Measurements from ENCODE around the gene RGS7. TPM values are rescaled to one million over a fixed set of nuclear protein-coding genes. Genes with fewer than 3 reads are reported as not detected.

The RGS7 gene
- total and polyA plus RNA-seq, 2 of the 8 experiments (the other 6 are each of a cell fraction or from before 2014, with no cell fraction given): 1.6 to 3.0 TPM

GRCh38 chr1:240800291-240800690 lies 556.7 kb downstream of the RGS7 start:
- ChIA-PET CTCF (ENCODE audit: partially characterized antibody) (no interaction called here), POLR2A (ENCODE audit: partially characterized antibody) (no interaction called here)
- no peak overlapping the region for H2AFZ ChIP-seq (ENCODE audit: low read length)
- 74% methylated on average over 1 of the region's 1 CpG; no CpG with 5 or more reads in 1 of the 2 experiments for WGBS, 2 experiments (ENCODE audit: extremely low coverage in 1 of 2, insufficient coverage in 1 of 2, insufficient read length in 1 of 2, insufficient replicate concordance in 2 of 2, low coverage in 1 of 2, low lambda C conversion rate in 2 of 2, missing lambda C conversion rate in 1 of 2)
- H3K23me2 ChIP-seq (ENCODE audit: low read depth, low read length): no peaks in the 10 kb centered on the region
- H3K14ac ChIP-seq (ENCODE audit: insufficient read length): no peak overlapping the region
- no peak overlapping the region for H4K5ac ChIP-seq (ENCODE audit: insufficient read length, low read depth, low read length)
- H3K23ac ChIP-seq (ENCODE audit: insufficient read length): no peak overlapping the region
- no peak overlapping the region for H3K9ac ChIP-seq (replicated peaks in 1 of 4; ENCODE audit: extremely low read depth in 1 of 4, low read depth in 3 of 4, low read length in 3 of 4)
- no peaks in the 10 kb centered on the region for H3K4me1 ChIP-seq (replicated peaks in 1 of 4; ENCODE audit: control insufficient read depth in 3 of 4, insufficient read depth in 4 of 4, low read length in 3 of 4)
- H3K27ac ChIP-seq (ENCODE audit: low read depth, low read length): no peak overlapping the region
- H4K91ac ChIP-seq (replicated peaks; ENCODE audit: insufficient read length, low read length): no peak overlapping the region
- no peak overlapping the region for H3K4ac ChIP-seq (replicated peaks; ENCODE audit: insufficient read length, low read depth, low read length)
- no peak overlapping the region for H3K4me2 ChIP-seq (ENCODE audit: insufficient read depth in 1 of 2, low read depth in 2 of 2, low read length in 2 of 2)
- H2BK120ac ChIP-seq (replicated peaks; ENCODE audit: low read depth, low read length): no peak overlapping the region
- H2AK5ac ChIP-seq (ENCODE audit: low read depth, low read length): no peak overlapping the region
- no peak overlapping the region for H3K56ac ChIP-seq (replicated peaks; ENCODE audit: insufficient read length, low read depth, low read length)
- H2BK20ac ChIP-seq (ENCODE audit: low read length): no peak overlapping the region
- DNase-seq (ENCODE audit: low read depth in 1 of 2, low spot score in 2 of 2): no peak
- no peak overlapping the region for H3K4me3 ChIP-seq (ENCODE audit: extremely low read depth in 1 of 4, insufficient read depth in 2 of 4, low read depth in 3 of 4, low read length in 4 of 4)
- no peak overlapping the region for H3K18ac ChIP-seq (ENCODE audit: extremely low read depth, low read length)
- H3K79me2 ChIP-seq (ENCODE audit: control insufficient read depth in 1 of 2, insufficient read depth in 2 of 2, low read length in 2 of 2): no peaks in the 10 kb centered on the region
- H4K8ac ChIP-seq (ENCODE audit: extremely low read depth, insufficient read depth, low read length): no peak overlapping the region
- no peaks in the 10 kb centered on the region for H3K36me3 ChIP-seq (ENCODE audit: control insufficient read depth in 2 of 4, insufficient read depth in 4 of 4, low read length in 3 of 4)
- no peaks in the 10 kb centered on the region for H3K79me1 ChIP-seq (ENCODE audit: low read depth, low read length)
- no peak overlapping the region for H2BK15ac ChIP-seq (ENCODE audit: low read length)
- H4K20me1 ChIP-seq (replicated peaks in 1 of 2; ENCODE audit: control insufficient read depth in 1 of 2, insufficient read depth in 2 of 2, low read length in 2 of 2): no peaks in the 10 kb centered on the region
- H2BK12ac ChIP-seq (ENCODE audit: low read depth, low read length): no peak overlapping the region
- no peaks in the 10 kb centered on the region for H3K9me3 ChIP-seq (ENCODE audit: insufficient read depth in 2 of 2, low read depth in 1 of 2, low read length in 1 of 2)
- H3K27me3 ChIP-seq (replicated peaks in 1 of 4; ENCODE audit: control insufficient read depth in 3 of 4, extremely low read depth in 1 of 4, insufficient read depth in 3 of 4, low read length in 3 of 4): no peaks in the 10 kb centered on the region
- no peak overlapping the region for H2BK5ac ChIP-seq (ENCODE audit: low read depth, low read length)
- no peak for FAIRE-seq
- TF ChIP-seq CHD7 (IDR thresholded peaks at IDR 0.05; ENCODE audit: insufficient replicate concordance, low read length): no peak
